AML-193 (cell line): Measurements from ENCODE around the gene DCDC2.
"Not testable (repeated sequence)": the region's sequence is repeated elsewhere in the genome, so short reads cannot be mapped to it uniquely, and the experiment has no call there.

Source experiments
- DNase-seq, 2 experiments: peaks; one replicate each; lab custom pipeline; 2025; lab: John Stamatoyannopoulos, UW

Gene DCDC2

DNA sequence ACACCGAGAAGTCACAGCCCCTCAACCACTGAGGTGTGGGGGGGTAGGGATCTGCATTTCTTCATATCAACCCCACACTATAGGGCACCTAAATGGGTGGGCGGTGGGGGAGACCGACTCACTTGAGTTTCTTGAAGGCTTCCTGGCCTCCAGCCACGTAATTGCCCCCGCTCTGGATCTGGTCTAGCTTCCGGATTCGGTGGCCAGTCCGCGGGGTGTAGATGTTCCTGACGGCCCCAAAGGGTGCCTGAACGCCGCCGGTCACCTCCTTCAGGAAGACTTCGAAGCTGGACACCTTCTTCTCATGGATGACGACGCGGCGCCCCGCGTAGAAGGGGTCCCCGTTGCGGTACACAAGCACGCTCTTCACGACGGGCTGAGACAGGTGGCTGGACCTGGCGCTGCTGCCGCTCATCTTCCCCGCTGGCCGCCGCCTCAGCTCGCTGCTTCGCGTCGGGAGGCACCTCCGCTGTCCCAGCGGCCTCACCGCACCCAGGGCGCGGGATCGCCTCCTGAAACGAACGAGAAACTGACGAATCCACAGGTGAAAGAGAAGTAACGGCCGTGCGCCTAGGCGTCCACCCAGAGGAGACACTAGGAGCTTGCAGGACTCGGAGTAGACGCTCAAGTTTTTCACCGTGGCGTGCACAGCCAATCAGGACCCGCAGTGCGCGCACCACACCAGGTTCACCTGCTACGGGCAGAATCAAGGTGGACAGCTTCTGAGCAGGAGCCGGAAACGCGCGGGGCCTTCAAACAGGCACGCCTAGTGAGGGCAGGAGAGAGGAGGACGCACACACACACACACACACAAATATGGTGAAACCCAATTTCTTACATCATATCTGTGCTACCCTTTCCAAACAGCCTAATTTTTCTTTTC lies at the start of gene DCDC2:
Gene DCDC2, minus strand, starts transcription at position 724 of the 883 bp plus-strand sequence. Its CDS starts 309 bp downstream, at position 415.
- DNase-seq, result no peak

DNA sequence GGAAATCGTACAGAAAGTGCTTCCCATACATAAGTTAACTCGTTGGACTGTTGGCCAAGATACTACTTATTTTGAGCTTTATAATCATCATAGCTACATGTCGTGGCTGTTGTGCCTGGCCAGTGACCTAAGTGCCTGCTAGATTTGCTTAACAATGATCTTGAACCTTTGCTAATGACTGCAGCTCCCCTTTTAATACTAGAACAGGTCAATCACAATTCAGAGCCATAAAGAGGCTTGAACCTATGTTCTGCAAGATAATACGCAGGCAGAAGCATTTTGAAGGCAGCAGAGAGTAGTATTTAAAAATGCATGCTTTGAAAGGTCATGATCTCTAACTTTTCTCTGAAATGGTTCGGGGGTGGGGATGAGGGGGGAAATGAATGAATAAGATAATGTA lies 47.4 kb upstream of the DCDC2 start:
- no peak for DNase-seq

DNA sequence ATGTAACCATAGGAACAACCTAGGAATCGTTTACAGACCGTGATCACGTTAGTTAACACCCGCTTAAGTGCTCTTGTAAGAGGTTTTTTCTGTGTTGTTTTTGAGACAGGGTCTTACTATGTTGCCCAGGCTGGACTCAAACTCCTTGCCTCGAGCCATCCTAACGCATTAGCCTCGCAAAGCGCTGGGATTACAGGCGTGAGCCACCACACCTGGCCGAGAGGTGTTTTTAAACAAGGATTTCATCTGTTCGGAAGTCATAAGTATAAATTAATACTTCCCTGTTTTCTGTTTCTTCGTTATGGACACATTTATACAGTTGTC lies 45.6 kb upstream of the DCDC2 start:
- peak in 1 of 2 experiments; percentile 48 for DNase-seq

DNA sequence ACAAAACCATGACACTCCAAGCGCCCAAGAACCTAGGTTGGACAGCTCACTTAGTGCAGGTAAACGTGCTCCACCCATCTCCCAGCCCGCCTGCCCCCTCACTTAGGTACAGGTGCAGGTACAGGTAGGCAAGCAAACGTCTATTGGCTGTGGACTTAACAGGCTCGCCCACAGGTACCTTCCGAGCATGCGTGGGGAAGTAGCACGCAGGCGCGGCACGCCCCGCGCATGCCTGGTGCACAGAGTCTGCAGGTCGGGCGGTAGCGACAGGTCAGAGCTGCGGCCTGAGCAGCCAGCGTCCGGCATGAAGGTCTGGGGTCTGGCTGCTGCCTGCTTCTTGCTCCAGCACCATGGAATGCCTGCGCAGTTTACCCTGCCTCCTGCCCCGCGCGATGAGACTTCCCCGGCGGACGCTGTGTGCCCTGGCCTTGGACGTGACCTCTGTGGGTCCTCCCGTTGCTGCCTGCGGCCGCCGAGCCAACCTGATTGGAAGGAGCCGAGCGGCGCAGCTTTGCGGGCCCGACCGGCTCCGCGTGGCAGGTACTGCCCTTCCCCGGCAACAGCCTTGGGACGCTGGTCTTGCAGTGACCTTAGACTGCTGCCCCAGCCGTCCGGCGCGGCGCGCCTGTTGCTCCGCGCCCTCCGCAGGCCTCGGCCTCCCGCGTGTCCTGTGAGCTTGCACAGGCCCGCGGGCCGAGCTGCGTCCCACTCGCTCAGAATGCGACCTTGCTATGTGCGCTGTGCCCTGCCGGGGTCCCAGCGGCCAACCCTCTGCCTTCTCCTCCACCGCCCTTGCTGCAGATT lies 45.0 kb upstream of the DCDC2 start, which contains the start of gene MRS2:
Gene MRS2, plus strand, starts transcription at position 240 of the 804 bp plus-strand sequence. Its CDS starts 111 bp downstream, at position 351.
- peak; percentile 78 to 79 for DNase-seq

DNA sequence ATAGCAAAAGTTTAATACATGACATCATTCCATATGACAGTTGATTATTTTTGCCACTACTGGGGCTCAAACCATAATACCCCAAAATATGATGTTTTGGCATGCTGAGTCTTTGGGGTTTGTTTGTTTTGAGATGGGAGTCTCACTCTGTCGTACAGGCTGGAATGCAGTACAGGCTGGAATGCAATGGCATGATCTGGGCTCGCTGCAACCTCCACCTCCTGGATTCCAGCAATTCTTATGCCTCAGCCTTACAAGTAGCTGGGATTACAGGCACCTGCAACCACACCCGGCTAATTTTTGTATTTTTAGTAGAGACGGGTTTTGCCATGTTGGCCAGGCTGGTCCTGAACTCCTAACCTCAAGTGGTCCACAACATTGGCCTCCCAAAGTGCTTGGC lies 43.6 kb upstream of the DCDC2 start:
- DNase-seq, result no peak

DNA sequence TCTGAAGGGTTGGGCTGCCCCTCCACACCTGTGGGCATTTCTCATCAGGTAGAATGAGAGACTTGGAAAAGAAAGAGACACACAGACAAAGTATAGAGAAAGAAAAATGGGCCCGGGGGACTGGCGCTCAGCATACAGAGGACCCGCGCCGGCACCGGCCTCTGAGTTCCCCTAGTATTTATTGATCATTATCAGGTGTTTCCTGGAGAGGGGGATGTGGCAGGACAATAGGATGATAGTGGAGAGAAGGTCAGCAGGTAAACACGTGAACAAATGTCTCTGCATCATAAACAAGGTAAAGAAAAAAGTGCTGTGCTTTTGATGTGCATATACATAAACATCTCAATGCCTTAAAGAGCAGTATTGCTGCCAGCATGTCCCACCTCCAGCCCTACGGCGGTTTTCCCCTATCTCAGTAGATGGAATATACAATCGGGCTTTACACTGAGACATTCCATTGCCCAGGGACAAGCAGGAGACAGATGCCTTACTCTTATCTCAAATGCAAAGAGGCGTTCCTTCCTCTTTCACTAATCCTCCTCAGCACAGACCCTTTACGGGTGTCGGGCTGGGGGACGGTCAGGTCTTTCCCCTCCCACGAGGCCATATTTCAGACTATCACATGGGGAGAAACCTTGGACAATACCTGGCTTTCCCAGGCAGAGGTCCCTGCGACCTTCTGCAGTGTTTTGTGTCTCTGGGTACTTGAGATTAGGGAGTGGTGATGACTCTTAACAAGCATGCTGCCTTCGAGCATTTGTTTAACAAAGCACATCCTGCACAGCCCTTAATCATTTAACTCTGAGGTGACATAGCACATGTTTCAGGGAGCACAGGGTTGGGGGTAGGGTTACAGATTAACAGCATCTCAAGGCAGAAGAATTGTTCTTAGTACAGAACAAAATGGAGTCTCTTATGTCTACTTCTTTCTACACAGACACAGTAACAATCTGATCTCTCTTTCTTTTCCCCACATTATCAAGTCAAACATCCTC lies 42.5 kb upstream of the DCDC2 start:
- DNase-seq, result not testable (repeated sequence)

DNA sequence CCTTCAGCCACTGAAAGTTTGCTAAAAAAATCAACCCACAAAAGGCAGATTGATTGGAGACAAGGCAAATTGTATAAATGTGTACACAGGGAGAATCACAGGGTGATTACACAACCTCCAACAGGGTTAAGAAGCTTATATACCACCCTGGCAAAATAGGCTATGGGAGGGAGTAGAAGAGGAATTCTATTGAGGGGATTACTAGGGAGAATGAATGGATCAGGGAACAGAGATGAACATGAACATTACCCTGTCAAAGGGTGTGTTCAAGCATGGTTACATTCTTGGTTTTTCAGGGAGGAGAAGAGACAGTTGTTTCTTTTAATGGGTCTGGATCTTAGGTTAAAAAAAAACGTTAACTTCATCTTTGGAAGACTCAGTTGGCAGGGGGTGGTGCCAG lies 39.8 kb upstream of the DCDC2 start:
- no peak for DNase-seq

DNA sequence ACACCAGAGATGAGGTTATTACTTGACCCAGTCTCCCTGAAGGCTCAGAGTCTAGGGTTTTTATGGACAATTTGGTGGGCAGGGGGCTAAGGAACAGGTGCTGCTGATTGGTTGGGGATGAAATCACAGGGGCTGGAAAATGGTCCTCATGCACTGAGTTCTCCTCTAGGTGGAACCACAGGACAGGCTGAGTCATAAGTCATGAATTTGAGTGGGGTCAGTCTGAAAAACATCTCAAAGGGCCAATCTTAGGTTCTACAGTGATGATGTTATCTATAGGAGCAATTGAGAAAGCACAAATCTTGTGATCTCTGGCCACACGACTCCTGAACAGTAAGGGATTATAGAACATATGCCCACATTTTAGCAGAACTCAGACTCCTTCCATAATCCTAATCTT lies 39.0 kb upstream of the DCDC2 start:
- no peak for DNase-seq

DNA sequence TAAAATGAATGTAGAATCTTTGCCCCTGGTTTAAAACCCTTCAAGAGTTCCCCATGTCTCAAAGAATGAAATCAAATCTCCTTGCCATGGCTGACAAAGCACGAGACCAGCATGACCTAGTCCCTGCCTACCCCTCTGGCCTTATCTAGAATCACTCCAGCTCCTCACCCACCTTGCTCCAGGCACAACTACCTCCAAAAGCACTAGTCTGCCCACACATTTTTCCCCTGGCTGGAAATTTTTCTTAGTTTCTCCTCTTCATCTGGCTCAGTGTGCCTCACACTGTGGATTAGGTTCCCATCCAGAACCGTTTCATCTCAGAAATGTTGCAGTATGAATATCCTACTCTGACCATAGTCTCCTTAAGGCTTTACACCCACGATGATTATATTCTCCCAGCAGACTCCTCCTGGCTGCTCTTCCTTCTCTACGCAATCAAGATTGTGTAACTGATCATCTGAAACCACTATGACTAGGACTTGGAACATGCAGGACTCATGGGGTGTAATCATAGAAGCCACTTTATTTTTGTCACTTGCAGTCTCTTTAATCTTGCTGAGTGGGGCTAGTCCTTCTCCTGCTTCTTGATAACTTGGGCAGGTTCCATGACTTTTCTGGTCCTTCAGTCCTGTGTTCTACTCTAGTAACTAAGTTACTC lies 37.0 kb upstream of the DCDC2 start:
- DNase-seq, result peak; percentile 93 to 95

DNA sequence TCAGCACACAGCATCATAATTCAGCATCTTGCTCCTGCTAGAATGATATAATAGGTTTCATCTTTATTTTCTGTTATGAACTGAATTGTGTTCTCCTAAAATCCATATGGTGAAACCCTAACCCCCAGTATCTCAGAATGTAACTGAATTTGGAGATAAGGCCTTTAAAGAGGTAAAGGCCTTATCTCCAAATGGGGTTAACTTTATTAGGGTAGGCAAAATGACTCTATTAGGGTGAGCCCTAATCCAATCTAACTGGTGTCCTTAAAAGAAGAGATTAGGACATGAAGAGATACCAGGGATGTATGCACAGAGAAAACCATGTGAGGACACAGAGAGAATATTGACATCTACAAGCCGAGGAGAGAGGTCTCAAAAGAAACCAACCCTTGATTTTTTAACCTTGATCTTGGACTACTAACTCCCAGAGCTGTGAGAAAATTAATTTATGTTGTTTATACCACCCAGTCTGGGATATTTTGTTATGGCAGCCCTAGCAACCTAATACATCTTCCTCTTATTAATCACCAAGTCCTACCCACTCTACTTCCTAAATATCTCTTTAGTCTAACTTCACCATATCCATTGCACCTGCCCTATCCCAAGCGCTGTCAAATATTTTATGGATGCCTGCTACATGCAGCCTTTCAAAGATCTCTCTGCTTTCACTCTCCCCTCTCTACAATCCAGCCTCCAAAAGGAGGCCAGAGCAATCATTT lies 36.4 kb upstream of the DCDC2 start:
- DNase-seq, result peak; percentile 24 to 50

DNA sequence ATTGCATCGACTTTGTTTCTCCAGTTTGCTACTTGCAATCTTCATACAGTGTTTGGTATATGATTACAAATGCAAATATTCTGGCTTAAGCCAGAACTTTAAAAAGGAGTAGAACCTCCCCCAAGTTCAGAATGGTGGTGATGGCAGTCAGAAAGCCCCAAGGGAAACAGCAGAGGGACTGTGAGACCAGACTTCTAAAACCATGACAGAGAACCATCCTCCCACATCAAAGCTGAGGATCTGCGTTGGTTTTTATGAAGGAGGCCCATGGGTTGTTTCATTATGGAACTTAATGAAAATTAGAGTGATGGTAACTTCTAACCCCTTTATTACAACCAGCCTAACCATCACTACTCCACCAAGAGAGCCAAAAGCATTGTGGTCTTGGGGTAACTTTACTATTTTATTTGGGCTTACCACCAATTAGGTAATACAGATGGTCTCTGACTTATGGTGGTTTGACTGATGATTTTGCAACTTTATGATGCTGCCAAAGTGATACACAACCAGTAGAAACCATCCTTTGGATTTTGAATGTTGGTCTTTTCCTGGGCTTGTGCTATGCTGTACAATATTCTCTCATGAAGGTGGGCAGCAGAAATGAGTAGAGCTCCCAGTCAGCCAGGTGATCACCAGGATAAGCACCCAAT lies 34.0 kb upstream of the DCDC2 start:
- no peak for DNase-seq

DNA sequence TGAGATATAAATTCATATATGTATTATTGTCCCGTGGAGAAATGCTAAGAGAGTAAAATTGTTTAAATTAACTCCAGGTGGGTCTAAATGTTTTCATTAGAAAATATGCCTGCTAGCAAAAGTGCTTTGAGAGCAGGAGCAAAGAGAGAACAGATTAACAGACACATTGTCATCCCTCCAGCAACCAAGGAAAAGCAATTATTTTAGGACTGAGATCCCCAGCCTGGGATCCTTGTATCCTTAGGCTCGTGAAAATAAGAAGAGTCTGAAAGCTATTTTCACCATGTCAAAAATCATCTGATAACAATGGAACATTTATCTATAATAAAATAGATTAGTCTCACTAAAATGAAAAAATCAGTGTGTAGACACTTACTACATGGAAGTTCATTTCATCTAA lies 33.3 kb upstream of the DCDC2 start:
- DNase-seq, result no peak

DNA sequence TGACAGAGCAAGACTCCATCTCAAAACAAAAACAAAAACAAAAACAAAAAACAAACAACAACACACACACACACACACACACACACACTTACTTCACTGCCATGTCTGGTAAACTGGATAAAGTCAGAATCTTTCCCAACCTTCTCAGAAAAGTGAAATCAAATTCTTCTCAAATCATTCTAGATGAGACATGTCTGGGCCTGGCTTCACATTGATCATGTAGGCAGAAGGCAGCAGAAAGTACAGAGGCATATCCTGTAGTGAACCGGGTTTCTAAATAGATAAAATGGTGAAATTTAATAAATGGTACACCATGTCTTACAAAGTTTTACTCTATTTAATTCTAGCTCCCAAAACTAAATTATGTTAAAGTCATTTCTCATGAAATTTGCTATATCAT lies 30.0 kb upstream of the DCDC2 start:
- DNase-seq, result no peak

DNA sequence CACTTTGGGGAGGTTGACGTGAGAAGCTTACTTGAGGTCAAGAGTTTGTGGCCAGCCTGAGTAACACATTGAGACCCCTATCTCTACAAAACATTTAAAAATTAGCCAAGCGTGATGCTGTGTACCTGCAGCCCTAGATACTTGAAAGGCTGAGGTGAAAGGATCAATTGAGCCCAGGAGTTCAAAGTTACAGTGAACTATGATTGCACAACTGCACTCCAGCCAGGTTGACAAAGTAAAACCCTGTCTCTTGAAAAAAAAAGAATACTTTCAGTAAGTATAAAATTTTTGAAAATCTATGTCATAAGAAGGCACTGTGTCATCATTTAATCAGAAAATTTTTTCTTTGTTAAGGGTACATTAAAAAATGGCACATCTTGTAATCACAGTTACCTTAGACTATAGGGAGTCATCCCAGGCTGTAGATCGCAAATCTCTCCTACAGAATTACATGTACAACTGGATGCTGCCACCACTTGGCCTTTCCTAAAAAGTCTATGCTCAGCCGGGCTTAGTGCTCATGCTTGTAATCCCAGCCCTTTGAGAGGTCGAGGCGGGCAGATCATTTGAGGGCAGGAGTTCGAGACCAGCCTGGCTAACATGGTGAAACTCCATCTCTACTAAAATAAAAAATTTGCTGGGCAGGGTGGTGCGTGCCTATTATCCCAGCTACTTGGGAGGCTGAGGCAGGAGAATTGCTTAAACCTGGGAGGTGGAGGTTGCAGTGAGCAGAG lies 27.8 kb upstream of the DCDC2 start:
- no peak for DNase-seq

DNA sequence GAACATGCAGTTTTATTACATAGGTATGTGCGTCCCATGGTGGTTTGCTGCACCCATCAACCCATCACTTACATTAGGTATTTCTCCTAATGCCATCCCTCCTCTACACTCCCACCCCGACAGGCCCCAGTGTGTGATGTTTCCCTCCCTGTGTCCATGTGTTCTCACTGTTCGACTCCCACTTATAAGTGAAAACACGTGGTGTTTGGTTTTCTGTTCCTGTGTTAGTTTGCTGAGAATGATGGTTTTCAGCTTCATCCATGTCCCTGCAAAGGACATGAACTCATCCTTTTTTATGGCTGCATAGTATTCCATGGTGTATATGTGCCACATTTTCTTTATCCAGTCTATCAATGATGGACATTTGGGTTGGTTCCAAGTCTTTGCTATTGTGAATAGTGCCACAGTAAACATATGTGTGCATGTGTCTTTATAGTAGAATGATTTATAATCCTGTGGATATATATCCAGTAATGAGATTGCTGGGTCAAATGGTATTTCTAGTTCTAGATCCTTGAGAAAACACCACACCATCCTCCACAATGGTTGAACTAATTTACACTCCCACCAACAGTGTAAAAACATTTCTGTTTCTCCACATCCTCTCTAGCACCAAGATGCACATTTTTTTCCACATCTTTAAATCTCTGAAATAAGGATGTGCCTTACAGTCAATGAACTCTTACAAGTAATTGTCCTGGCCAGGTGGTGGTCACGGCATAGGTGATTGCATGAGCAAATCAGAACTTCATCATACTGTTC lies 26.7 kb upstream of the DCDC2 start:
- DNase-seq, result not testable (repeated sequence)

DNA sequence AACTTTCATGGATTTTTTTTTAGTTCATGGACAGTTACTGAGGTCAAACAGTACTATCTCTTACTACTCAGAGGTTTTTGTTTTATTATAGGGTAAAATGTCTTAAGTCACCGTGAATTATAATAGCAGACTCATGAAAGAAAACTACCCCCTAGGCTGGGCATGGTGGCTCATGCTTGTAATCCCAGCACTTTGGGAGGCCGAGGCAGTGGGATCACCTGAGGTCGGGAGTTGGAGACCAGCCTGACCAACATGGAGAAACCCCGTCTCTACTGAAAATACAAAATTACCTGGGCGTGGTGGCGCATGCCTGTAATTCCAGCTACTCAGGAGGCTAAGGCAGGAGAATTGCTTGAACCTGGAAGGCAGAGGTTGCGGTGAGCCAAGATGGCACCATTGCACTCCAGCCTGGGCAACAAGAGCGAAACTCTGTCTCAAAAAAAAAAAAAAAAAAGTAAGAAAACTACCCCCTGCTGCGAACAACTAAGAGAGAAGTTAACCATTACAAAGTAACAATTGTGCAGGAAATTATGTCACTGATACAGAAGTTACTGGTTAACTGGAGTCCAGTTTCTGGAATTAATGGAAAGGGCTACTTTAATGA lies 25.1 kb upstream of the DCDC2 start:
- DNase-seq, result not testable (repeated sequence)

DNA sequence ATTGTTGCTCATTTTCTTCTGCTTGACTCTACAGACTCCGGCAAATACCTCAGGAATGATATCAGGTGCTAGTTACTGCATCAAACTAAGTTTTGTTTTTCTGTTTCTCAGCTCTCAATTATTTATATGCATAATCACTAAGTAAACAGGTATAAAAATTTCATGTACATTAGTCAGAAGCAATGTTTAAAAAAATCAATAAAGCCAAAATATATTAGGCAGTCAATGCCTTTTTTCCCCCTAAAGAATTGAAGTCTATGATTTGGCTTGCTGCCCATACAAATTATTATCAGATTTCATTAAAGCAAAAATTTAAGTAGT lies 24.3 kb upstream of the DCDC2 start:
- DNase-seq, result no peak

DNA sequence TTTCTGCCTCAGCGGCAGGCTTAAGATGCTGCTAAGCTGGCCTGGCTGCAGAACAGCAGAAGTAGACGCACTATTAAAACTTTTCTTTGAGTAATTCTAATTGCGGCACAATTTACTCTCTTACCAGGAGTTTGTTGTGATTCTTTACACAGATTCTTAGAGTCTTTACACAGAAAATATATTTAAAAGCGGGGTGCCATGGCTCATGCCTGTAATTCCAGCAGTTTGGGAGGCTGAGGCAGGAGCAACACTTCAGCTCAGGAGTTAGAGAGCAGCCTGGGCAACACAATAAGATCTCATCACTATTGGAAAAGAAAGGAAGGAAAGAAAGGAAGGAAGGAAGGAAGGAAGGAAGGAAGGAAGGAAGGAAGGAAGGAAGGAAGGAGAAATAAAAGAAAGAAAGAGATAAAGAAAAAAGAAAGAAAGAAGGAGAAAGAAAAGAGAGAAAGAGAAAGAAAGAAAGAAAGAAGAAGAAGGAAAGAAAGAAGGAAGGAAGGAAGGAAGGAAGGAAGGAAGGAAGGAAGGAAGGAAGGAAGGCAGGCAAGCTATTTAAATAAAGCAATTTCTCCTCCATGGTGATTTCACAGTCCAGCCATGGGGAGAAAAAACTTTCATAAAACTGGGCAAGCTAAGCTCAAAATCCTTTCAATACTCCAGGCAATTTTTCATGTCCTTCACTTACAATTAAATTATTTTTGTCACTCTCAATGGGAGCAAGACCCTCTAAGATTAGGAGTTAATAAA lies 23.8 kb upstream of the DCDC2 start:
- DNase-seq, result no peak
